Activated T-helper 9 cell treated with anti-CD3 and anti-CD28 coated beads, Interleukin-2, amount 50 U/mL, for 16 hours (primary cell): Measurements from ENCODE around the gene GPR33.
"Not testable (repeated sequence)": the region's sequence is repeated elsewhere in the genome, so short reads cannot be mapped to it uniquely, and the experiment has no call there.

Experiments used
- DNase-seq: peaks from one replicate; pipeline ENCODE4 v3.0.0-alpha.2; 2020; ENCODE audit warnings: low read depth

GPR33 gene

GRCh38 chr14:31487886-31488285 lies at the start of gene GPR33:
TSS of gene GPR33 (minus strand) at chr14:31488039. CDS start at chr14:31483965, 4,074 bp downstream.
- DNase-seq = no peak

- no peak for DNase-seq
Observed at GRCh38 chr14:31536201-31536960, 48.5 kb upstream of the GPR33 start.

- DNase-seq = no peak
Observed at GRCh38 chr14:31530136-31530535, 42.3 kb upstream of the GPR33 start.

- no peak for DNase-seq
Observed at GRCh38 chr14:31529053-31529452, 41.2 kb upstream of the GPR33 start.

GRCh38 chr14:31527546-31527945 lies 39.7 kb upstream of the GPR33 start:
- no peak for DNase-seq

- no peak for DNase-seq
Observed at GRCh38 chr14:31527087-31527486, 39.2 kb upstream of the GPR33 start.

- DNase-seq = no peak
Observed at GRCh38 chr14:31510855-31511254, 23.0 kb upstream of the GPR33 start.

- DNase-seq = no peak
Observed at GRCh38 chr14:31510222-31510621, 22.4 kb upstream of the GPR33 start.

GRCh38 chr14:31508135-31508534 lies 20.3 kb upstream of the GPR33 start:
- DNase-seq = no peak

- DNase-seq = no peak
Observed at GRCh38 chr14:31505411-31505810, 17.6 kb upstream of the GPR33 start.

GRCh38 chr14:31501870-31502269 lies 14.0 kb upstream of the GPR33 start:
- DNase-seq = no peak

- DNase-seq = no peak
Observed at GRCh38 chr14:31492759-31493498, 5.1 kb upstream of the GPR33 start.

- DNase-seq = no peak
Observed at GRCh38 chr14:31489691-31490090, 1.9 kb upstream of the GPR33 start.

GRCh38 chr14:31486764-31487163 lies 1.1 kb downstream of the GPR33 start:
- no peak for DNase-seq

- DNase-seq = no peak
Observed at GRCh38 chr14:31484754-31485153, 3.1 kb downstream of the GPR33 start.

- DNase-seq = no peak
Observed at GRCh38 chr14:31480156-31480555, 7.7 kb downstream of the GPR33 start.

- DNase-seq = no peak
Observed at GRCh38 chr14:31479027-31479426, 8.8 kb downstream of the GPR33 start.

- DNase-seq = no peak
Observed at GRCh38 chr14:31477248-31477647, 10.6 kb downstream of the GPR33 start.

- no peak for DNase-seq
Observed at GRCh38 chr14:31476131-31476866, 11.5 kb downstream of the GPR33 start.

GRCh38 chr14:31466554-31466953 lies 21.3 kb downstream of the GPR33 start:
- no peak for DNase-seq

GRCh38 chr14:31465111-31465510 lies 22.7 kb downstream of the GPR33 start:
- no peak for DNase-seq

- not testable (repeated sequence) for DNase-seq
Observed at GRCh38 chr14:31462450-31462849, 25.4 kb downstream of the GPR33 start.

- DNase-seq = no peak
Observed at GRCh38 chr14:31461545-31461944, 26.3 kb downstream of the GPR33 start.
